Measurements from ENCODE around the gene GRB2.
"Not testable (repeated sequence)": the region's sequence is repeated elsewhere in the genome, so short reads cannot be mapped to it uniquely, and the experiment has no call there.

The GRB2 gene

DNA sequence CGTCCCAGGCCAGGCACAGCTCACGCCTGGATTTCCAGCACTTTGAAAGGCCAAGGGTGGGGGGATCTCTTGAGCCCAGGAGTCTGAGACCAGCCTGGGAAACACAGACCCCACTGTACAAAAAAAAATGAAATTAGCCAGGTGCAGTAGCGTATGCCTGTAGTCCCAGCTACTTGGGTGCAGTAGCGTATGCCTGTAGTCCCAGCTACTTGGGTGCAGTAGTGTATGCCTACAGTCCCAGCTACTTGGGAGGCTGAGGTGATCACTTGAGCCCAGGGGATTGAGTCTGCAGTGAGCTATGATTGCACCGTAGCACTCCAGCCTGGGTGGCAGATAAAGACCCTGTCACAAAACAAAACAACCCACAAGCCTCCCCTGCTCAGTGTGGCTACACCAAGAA is 89.2 kb downstream of the GRB2 start:
- DNase-seq (ENCODE audit: low spot score in 2 of 2) (no peak), ATAC-seq (replicated peaks; ENCODE audit: extremely low read depth, poor library complexity, severe bottlenecking) (no peak)
- Mint-ChIP-seq H3K4me1 (peaks cover 6% of the 10 kb centered on the region), H3K4me3 (no peak overlapping the region), H3K27ac (ENCODE audit: low read depth) (no peak overlapping the region), H3K9me3 (no peaks in the 10 kb centered on the region), H3K27me3 (no peaks in the 10 kb centered on the region), H3K36me3 (ENCODE audit: insufficient read depth) (peaks cover 30% of the 10 kb centered on the region)

DNA sequence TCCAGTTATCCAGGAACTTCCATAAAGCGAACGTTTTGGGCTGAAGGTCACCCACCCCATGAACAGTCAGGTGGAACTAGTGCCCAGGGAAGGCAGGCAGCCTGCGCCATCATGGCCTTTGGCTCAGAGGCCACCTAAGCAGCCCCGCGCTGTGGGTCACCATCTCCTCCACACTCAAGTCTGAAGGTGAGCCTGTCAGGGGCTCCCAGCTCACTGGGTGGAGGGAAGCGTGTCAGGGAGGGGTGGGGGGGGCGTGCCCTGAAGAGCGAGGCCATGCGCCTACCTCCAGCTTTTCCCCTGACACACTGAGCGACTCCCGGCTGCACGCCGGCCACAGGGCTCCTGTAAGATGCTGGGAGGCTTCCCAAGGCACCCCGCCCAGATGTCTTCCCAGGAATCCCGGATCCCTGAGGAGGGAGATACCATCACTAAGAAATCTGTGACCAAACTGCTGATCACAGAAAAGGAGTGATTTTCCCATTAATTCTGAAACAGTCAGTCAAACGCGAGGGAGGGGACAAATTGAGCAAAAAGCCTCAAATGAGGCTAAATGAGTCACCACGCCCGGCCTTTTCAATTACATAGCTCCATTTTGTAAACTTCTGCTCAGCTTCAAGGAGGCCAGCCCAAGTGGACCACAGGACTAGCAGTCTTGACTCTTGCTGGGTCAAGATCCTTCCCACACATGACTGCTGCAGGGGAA is 89.8 kb downstream of the GRB2 start:
- Mint-ChIP-seq H3K4me3 (no peak overlapping the region), H3K36me3 (ENCODE audit: insufficient read depth) (peaks cover 27% of the 10 kb centered on the region), H3K9me3 (no peaks in the 10 kb centered on the region), H3K27me3 (no peaks in the 10 kb centered on the region), H3K4me1 (peaks cover 6% of the 10 kb centered on the region), H3K27ac (ENCODE audit: low read depth) (no peak overlapping the region)
- ATAC-seq (replicated peaks; ENCODE audit: extremely low read depth, poor library complexity, severe bottlenecking) = no peak
- no peak for DNase-seq (ENCODE audit: low spot score in 2 of 2)

DNA sequence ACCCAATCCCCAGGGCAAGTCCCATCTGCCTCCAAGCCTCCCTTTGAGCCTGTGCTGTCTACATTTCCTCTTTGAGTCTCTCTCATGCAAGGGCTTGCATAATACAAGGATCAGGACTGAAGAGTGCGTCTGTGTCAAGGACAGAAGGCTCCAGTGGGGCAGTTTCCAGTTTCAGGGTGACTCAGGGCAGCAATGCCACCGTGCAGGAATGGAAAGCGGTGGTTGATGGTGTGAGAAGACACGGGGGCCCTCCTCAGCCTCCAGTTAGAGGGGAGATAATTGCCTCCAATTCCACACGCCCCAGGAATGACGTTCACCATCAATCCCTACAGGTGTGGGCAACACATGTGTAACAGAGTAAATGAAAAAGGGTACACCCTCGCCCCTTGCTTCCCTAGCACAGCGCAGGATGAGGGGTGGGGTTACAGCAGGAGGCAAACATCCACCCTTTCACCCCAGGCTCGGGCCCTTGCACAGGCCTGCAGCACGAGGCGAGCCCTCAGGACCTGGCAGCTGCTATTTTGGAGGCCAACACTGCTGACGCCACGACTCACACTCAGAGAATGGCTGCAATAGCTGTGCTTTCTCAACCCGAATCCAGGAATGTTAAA is 91.4 kb downstream of the GRB2 start:
- Mint-ChIP-seq H3K27me3 (no peaks in the 10 kb centered on the region), H3K9me3 (no peaks in the 10 kb centered on the region), H3K4me1 (peaks cover 6% of the 10 kb centered on the region), H3K4me3 (no peak overlapping the region), H3K36me3 (ENCODE audit: insufficient read depth) (peaks cover 12% of the 10 kb centered on the region), H3K27ac (ENCODE audit: low read depth) (peak overlapping the region; percentile 79)
- ATAC-seq (replicated peaks; ENCODE audit: extremely low read depth, poor library complexity, severe bottlenecking) (no peak), DNase-seq (ENCODE audit: low spot score in 2 of 2) (no peak)

DNA sequence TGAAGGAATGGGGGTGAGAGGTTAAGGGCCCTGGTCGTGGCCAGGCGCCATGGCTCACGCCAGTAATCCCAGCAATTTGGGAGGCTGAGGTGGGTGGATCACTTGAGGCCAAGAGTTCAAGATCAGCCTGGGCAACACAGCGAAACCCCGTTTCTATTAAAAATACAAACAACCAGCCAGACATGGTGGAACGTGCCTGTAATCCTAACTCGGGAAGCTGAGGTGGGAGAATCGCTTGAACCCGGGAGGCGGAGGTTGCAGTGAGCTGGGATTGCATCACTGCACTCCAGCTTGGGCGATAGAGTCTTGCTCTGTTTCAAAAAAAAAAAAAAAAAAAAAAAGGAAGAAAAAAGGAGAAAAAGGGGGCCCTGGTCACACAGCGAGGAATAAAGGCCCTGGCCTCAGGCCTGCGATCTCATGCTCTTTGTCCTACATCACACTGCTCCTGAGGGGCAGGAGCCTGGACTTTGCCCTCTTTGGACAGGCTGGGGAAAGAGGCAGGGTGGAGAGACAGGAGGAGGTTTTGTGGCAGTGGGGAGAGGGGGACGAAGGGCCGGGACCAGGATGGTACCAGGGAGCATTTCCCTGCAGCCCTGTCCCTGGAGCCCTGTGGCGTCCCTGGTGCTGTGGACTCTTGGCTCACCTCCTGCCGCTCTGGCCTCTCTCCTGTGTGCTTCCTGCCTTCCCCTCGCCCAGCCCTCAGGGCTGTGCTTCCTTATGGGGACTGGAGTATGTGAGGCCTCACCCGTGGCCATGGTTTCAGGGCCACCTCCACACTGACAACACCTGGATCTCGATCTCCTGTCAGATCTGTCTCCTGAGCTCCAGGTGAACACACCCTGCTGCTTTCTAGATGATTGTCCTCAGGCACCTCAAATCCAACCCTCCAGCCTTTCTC is 96.5 kb downstream of the GRB2 start:
- peaks cover 6% of the 10 kb centered on the region for H3K4me1 Mint-ChIP-seq
- no peak overlapping the region for H3K4me3 Mint-ChIP-seq
- ATAC-seq (replicated peaks; ENCODE audit: extremely low read depth, poor library complexity, severe bottlenecking) (no peak), DNase-seq (ENCODE audit: low spot score in 2 of 2) (no peak)
- no peaks in the 10 kb centered on the region for H3K27me3 Mint-ChIP-seq
- H3K9me3 Mint-ChIP-seq = no peaks in the 10 kb centered on the region
- no peak overlapping the region for H3K27ac Mint-ChIP-seq (ENCODE audit: low read depth)
- peaks cover 1% of the 10 kb centered on the region for H3K36me3 Mint-ChIP-seq (ENCODE audit: insufficient read depth)

DNA sequence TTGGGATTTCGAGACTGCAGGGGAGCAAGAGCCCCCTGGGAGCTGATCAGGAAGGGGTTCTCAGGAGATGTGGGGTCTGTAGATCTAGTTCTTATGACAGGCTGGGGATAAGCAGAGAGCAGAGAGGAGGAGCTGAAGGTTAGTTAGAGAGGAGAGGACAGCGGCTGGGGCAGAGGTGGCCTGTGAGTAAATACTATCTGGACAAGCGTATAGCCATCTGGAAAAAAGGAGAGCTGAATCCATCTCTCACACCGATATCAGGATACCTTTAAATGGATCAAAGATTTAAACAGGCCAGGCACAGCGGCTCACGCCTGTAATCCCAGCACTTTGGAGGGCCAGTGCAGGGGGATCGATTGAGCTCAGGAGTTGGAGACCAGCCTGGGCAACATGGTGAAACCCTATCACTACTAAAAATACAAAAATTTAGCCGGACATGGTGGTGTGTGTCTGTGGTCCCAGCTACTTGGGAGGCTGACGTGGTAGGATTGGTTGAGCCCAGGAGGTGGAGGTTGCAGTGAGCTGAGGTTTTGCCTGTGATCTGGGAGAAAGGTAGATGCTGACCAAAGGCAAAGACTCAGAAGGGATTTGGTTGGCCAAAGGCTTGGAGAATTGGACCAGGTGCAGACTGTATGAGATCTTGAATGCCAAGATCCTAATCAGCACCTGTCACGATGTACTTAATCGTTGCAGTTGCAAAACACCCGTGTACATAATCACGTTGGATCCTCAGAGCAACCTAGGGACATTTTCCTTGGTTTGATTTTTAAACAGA is 97.3 kb downstream of the GRB2 start:
- no peak for ATAC-seq (replicated peaks; ENCODE audit: extremely low read depth, poor library complexity, severe bottlenecking)

DNA sequence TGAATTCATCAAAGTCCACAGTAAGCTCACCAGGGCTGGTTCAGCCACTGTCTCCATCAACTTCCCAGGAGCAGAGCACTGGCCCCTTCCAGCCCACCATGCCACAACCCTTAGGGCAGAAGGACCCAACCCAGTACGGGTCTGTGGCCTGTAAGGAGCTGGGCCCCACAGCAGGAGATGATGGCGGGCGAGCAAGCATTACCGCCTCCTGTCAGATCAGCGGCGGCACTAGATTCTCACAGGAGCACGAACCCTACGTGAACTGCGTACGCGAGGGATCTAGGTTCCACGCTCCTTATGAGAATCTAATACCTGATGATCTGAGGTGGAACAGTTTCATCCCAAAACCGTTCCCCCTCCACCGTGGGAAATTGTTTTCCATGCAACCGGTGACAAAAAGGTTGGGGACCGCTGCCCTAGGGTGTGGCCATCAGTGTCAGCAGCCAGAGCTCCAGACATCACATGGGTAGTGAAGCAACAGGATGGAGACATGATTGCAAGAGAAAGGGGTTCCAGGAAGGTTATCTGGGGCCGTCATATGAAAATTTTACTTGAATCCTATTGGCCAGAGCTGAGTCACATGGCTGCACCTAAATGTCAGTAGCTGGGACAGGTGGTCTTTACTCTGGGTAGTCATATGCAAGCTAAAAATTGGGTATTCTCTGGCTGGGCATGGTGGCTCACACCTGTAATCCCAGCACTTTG is 103.8 kb downstream of the GRB2 start:
- H3K36me3 Mint-ChIP-seq (ENCODE audit: insufficient read depth) = no peaks in the 10 kb centered on the region
- H3K4me1 Mint-ChIP-seq = peaks cover 4% of the 10 kb centered on the region

More for the DNA sequence above, 97.3 kb downstream of the GRB2 start:
- no peaks in the 10 kb centered on the region for H3K27me3 Mint-ChIP-seq
- H3K9me3 Mint-ChIP-seq = no peaks in the 10 kb centered on the region
- no peak overlapping the region for H3K4me3 Mint-ChIP-seq
- no peaks in the 10 kb centered on the region for H3K4me1 Mint-ChIP-seq
- no peaks in the 10 kb centered on the region for H3K36me3 Mint-ChIP-seq (ENCODE audit: insufficient read depth)
- H3K27ac Mint-ChIP-seq (ENCODE audit: low read depth) = peak overlapping the region; percentile 39
- no peak for DNase-seq (ENCODE audit: low spot score in 2 of 2)

DNA sequence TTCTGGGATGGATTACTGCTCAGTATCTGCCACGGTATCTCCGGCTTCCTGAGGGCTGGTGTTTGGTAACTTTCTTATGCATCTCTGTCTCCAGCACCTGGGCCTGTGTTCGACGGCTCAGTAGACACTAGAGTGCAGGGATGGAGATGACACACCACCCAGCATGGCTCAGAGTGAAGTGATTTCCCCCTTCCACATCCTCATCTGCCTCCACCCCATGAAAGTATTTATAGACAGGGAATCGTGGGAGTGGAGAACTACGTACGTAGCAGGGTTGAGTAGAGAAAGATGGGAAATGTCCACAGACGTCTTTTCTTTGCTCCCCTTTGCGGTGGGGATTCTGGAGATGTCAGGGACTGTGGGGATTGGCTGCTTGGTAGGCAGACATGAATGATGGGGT is 104.4 kb downstream of the GRB2 start:
- DNase-seq (ENCODE audit: low spot score in 2 of 2) = no peak
- no peaks in the 10 kb centered on the region for H3K9me3 Mint-ChIP-seq
- no peaks in the 10 kb centered on the region for H3K27me3 Mint-ChIP-seq
- no peak overlapping the region for H3K4me3 Mint-ChIP-seq
- no peaks in the 10 kb centered on the region for H3K36me3 Mint-ChIP-seq (ENCODE audit: insufficient read depth)
- no peak for ATAC-seq (replicated peaks; ENCODE audit: extremely low read depth, poor library complexity, severe bottlenecking)
- no peak overlapping the region for H3K27ac Mint-ChIP-seq (ENCODE audit: low read depth)
- H3K4me1 Mint-ChIP-seq = peaks cover 4% of the 10 kb centered on the region

More for the DNA sequence above, 103.8 kb downstream of the GRB2 start:
- DNase-seq (ENCODE audit: low spot score in 2 of 2) (no peak), ATAC-seq (replicated peaks; ENCODE audit: extremely low read depth, poor library complexity, severe bottlenecking) (no peak)
- no peak overlapping the region for H3K4me3 Mint-ChIP-seq
- no peaks in the 10 kb centered on the region for H3K27me3 Mint-ChIP-seq
- no peak overlapping the region for H3K27ac Mint-ChIP-seq (ENCODE audit: low read depth)
- no peaks in the 10 kb centered on the region for H3K9me3 Mint-ChIP-seq

DNA sequence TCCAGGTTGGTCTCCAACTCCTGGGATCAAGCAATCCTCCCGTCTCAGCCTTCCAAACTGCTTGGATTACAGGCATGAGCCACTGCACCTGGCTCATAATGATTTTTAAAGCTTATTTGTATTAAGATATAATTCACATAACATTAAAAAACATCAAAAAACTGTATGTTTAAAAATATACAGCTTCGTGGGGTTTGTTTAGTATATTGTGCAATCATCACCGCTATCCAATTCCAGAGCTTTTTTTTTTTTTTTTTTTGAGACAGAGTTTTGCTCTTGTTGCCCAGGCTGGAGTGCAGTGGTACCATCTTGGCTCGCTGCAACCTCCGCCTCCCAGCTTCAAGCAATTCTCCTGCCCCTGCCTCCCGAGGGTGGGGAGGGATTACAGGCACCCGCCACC is 105.2 kb downstream of the GRB2 start:
- Mint-ChIP-seq H3K27me3 (no peaks in the 10 kb centered on the region), H3K36me3 (ENCODE audit: insufficient read depth) (no peaks in the 10 kb centered on the region)

DNA sequence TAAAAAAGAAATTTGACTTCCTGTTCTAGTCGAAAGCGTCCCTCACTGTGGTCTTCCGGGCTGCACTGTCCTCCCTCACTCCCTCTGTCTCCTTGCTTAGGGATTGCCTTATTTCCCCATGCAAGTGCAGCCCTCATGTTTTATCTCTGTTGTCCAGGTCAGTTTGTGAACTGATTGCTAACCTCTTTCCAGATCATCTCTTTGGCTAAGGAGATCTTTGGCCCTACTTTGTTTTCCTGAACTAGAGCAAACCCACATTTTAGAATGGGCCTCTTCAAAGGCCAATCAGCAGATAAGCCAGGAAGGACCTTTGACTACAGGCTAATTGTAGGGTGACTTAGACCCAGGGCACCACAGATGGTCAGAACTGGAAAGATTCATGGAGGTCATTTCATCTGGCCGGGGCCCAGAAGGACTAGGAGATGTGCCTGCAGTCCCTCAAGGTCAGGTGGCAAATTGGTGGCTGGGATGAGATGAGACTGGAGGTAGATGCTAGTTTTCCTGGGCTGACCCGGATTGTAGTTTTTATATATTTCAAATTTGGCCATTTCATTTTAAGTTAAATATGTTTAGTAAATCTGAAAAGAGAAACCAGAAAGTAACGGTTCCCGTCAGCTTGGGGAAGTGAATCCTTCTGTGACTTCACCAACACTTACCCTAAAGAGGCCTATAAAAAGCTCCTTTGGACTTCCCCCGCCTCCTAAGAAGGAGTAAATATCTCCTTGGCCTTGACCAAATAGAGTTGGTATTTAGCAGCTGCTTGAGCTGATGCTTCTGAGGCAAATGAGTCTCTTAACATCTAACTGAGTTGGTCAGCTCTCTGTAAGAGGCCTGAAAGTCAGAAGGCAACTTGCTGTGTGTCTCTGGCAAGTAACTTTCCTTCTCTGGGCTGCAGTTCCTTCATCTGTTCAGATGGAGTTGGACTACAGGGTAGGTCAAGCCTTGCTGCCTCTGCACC is 110.0 kb downstream of the GRB2 start:
- H3K4me3 Mint-ChIP-seq = no peak overlapping the region
- no peaks in the 10 kb centered on the region for H3K4me1 Mint-ChIP-seq
- H3K9me3 Mint-ChIP-seq = no peaks in the 10 kb centered on the region
- peaks cover 4% of the 10 kb centered on the region for H3K36me3 Mint-ChIP-seq (ENCODE audit: insufficient read depth)
- DNase-seq (ENCODE audit: low spot score in 2 of 2) = no peak
- H3K27ac Mint-ChIP-seq (ENCODE audit: low read depth) = no peak overlapping the region
- H3K27me3 Mint-ChIP-seq = no peaks in the 10 kb centered on the region
- ATAC-seq (replicated peaks; ENCODE audit: extremely low read depth, poor library complexity, severe bottlenecking) = peak; percentile 62

More for the DNA sequence above, 105.2 kb downstream of the GRB2 start:
- Mint-ChIP-seq H3K9me3 (no peaks in the 10 kb centered on the region), H3K27ac (ENCODE audit: low read depth) (no peak overlapping the region), H3K4me3 (no peak overlapping the region), H3K4me1 (peaks cover 4% of the 10 kb centered on the region)
- DNase-seq (ENCODE audit: low spot score in 2 of 2) = no peak
- no peak for ATAC-seq (replicated peaks; ENCODE audit: extremely low read depth, poor library complexity, severe bottlenecking)

DNA sequence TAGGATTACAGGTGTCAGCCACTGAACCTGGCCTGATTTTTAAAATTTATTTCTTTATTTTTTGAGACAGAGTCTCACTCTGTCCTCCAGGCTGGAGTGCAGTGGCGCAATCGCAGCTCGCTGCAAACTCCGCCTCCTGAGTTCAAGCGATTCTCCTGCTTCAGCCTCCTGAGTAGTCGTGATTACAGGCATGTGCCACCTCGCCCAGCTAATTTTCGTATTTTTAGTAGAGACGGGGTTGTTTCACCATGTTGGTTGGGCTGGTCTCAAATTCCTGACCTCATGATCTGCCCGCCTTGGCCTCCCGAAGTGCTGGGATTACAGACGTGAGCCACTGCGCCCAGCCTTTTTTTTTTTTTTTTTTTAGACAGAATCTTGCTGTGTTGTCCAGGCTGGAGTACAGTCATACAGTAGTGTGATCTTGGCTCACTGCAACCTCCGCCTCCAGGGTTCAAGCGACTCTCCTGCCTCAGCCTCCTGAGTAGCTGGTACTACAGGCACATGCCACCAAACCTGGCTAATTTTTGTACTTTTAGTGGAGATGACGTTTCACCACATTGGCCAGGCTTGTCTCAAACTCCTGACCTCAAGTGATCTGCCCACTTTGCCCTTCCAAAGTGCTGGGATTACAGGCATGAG is 112.5 kb downstream of the GRB2 start:
- not testable (repeated sequence) for H3K27me3 Mint-ChIP-seq; H3K27ac Mint-ChIP-seq (ENCODE audit: low read depth)

More for the DNA sequence above, 112.5 kb downstream of the GRB2 start:
- H3K4me1 Mint-ChIP-seq; DNase-seq (ENCODE audit: low spot score in 2 of 2); H3K9me3 Mint-ChIP-seq; H3K4me3 Mint-ChIP-seq; ATAC-seq (replicated peaks; ENCODE audit: extremely low read depth, poor library complexity, severe bottlenecking): not testable (repeated sequence)
- H3K36me3 Mint-ChIP-seq (ENCODE audit: insufficient read depth) = peaks cover 13% of the 10 kb centered on the region
